Thyroid gland (tissue), 4 donors: ENCODE data around the gene TMTC4.
"Not testable (repeated sequence)": the region's sequence is repeated elsewhere in the genome, so short reads cannot be mapped to it uniquely, and the experiment has no call there.

Experiments used
- POLR2A ChIP-seq, 2 donors: fragments of 450-650 bp; IDR thresholded peaks; one replicate each; pipeline ENCODE4 v1.6.1; 2017; ENCODE audit warnings: antibody characterized with exemption in 2 of 2, mild to moderate bottlenecking in 2 of 2, moderate library complexity in 1 of 2
- TF ChIP-seq, protein P1 (sequence below), 6 experiments: fragments of 200-600 bp in 3 of 6; fragments of 450-650 bp in 3 of 6; sonication (generic) in 3 of 6; IDR thresholded peaks; one replicate each; pipeline ENCODE4 v1.5.1; 2016 to 2019; ENCODE audit warnings: antibody characterized with exemption in 6 of 6, mild to moderate bottlenecking in 2 of 6, inconsistent platforms in 1 of 6, moderate library complexity in 1 of 6

DNA sequence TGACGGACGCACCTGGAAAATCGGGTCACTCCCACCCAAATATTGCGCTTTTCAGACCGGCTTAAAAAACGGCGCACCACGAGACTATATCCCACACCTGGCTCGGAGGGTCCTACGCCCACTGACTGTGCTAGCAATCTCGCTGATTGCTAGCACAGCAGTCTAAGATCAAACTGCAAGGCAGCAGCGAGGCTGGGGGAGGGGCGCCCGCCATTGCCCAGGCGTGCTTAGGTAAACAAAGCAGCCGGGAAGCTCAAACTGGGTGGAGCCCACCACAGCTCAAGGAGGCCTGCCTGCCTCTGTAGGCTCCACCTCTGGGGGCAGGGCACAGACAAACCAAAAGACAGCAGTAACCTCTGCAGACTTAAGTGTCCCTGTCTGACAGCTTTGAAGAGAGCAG, 23.7 kb upstream of the TMTC4 start:
- TF ChIP-seq, protein P1, sequence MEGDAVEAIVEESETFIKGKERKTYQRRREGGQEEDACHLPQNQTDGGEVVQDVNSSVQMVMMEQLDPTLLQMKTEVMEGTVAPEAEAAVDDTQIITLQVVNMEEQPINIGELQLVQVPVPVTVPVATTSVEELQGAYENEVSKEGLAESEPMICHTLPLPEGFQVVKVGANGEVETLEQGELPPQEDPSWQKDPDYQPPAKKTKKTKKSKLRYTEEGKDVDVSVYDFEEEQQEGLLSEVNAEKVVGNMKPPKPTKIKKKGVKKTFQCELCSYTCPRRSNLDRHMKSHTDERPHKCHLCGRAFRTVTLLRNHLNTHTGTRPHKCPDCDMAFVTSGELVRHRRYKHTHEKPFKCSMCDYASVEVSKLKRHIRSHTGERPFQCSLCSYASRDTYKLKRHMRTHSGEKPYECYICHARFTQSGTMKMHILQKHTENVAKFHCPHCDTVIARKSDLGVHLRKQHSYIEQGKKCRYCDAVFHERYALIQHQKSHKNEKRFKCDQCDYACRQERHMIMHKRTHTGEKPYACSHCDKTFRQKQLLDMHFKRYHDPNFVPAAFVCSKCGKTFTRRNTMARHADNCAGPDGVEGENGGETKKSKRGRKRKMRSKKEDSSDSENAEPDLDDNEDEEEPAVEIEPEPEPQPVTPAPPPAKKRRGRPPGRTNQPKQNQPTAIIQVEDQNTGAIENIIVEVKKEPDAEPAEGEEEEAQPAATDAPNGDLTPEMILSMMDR (IDR thresholded peaks at IDR 0.05), result not testable (repeated sequence)
- not testable (repeated sequence) for TF ChIP-seq POLR2A (IDR thresholded peaks at IDR 0.05)
